CD4-positive, alpha-beta T cell treated with Interleukin-17A for 4 hours (primary cell): ENCODE results near the gene NUB1.

Experiments used
- DNase-seq: peaks from one replicate; pipeline ENCODE4 v3.0.0-alpha.2; 2020; ENCODE audit warnings: mixed read lengths

Gene NUB1

GRCh38 chr7:151427705-151428377, 86.2 kb downstream of the NUB1 start:
- no peak for DNase-seq
